Effector memory CD4-positive, alpha-beta T cell (primary cell): ENCODE data around the gene OPN1MW.
"Not testable (repeated sequence)": the region's sequence is repeated elsewhere in the genome, so short reads cannot be mapped to it uniquely, and the experiment has no call there.

ENCODE experiments used
- DNase-seq, 3 donors: peaks; one replicate each; pipeline ENCODE4 v3.0.0-alpha.2; 2020
- H3K27ac ChIP-seq: 2 replicates; pipeline ENCODE4 v1.7.0; 2013; ENCODE audit warnings: mild to moderate bottlenecking, low read length, moderate library complexity; ENCODE audit not compliant: insufficient read depth, poor library complexity, severe bottlenecking
- H3K27me3 ChIP-seq: replicated peaks from 2 replicates; pipeline ENCODE4 v1.7.0; 2013; ENCODE audit warnings: mild to moderate bottlenecking, low read length; ENCODE audit not compliant: insufficient read depth, control insufficient read depth, poor library complexity, severe bottlenecking
- H3K36me3 ChIP-seq: 2 replicates; pipeline ENCODE4 v1.7.0; 2013; ENCODE audit warnings: mild to moderate bottlenecking, low read length, moderate library complexity; ENCODE audit not compliant: control insufficient read depth, insufficient read depth
- H3K4me1 ChIP-seq: 2 replicates; pipeline ENCODE4 v1.7.0; 2013; ENCODE audit warnings: low read length, mild to moderate bottlenecking; ENCODE audit not compliant: control insufficient read depth, insufficient read depth, poor library complexity, severe bottlenecking
- H3K4me3 ChIP-seq: 2 replicates; pipeline ENCODE4 v1.7.0; 2013; ENCODE audit warnings: low read length, low read depth, mild to moderate bottlenecking; ENCODE audit not compliant: insufficient read depth, poor library complexity, severe bottlenecking
- H3K9me3 ChIP-seq: 2 replicates; pipeline ENCODE4 v1.7.0; 2013; ENCODE audit warnings: mild to moderate bottlenecking, low read length, moderate library complexity; ENCODE audit not compliant: control insufficient read depth

The OPN1MW gene

DNA sequence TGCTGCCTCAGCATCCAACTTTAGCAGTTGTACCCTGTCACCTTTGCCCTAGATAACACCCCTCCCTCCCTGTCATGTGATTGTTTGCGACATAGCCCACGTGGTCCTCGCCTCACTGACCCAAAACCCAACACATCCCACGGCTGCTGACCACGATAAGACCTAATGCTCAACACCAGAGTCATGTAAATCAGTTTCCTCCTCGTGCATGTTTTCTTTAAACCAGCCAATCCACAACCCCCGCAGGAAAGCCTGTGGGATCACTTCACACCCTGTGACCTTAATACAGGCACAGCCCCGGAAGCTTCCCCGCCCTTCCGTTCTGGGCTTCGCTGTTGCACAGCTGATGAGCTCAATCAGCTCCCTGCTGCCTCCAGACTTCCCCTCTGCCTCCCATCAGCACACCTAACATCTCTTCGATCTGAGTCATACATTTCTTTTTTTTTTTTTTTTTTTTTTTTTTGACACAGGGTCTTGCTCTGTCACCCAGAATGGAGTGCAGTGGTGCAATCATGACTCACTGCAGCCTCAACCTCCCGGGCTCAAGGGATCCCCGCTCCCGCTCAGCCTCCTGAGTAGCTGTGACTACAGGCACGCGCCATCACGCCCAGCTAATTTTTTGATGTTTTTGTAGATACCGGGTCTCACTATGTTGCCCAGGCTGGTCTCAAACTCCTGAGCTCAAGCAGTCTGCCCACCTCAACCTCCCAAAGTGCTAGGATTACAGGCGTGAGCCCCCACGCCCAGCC lies 27.4 kb downstream of the OPN1MW start:
- not testable (repeated sequence) for H3K4me3 ChIP-seq, H3K9me3 ChIP-seq, H3K36me3 ChIP-seq, H3K27ac ChIP-seq, DNase-seq, H3K4me1 ChIP-seq, H3K27me3 ChIP-seq

DNA sequence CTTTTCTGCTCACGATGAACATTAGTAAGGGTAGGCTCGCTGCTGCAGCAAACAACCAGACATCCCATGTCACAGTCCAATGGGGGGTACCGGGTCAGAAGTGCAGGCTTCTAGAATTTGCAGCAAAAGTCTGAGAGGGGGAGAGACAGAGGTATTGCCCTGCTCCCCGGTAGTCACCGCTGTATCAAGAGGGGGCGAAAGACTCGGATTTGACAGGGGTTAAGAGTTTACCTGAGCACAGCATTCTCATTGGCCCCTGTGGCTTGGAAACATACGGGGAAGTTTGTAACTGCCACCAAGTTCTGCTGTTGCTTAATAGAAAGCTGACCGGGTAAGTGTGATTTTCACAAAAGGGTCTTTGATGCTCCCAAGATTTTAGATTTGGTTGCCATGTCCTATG lies 28.7 kb downstream of the OPN1MW start:
- not testable (repeated sequence) for H3K4me1 ChIP-seq, H3K4me3 ChIP-seq, H3K27me3 ChIP-seq, H3K27ac ChIP-seq, DNase-seq, H3K36me3 ChIP-seq, H3K9me3 ChIP-seq

DNA sequence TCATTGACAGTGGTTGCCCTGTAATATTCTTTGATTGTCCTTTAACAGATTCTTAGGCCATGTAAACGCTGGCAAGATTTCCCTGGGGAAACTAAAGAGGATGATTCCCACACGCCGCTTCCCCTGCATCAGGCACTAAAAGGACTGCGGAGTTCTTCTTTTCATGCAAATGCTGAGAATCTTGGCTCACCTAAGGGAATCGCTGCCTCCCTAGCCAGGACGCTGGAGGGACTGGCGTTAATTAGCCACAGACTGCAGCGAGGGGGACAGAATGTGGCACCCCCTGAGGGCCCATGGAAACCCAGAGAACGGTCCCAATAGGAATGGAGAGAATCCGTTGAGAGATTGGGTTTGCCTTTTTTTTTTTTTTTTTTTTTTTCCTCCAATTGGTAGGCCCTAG lies 29.1 kb downstream of the OPN1MW start:
- H3K27me3 ChIP-seq, H3K4me3 ChIP-seq, H3K4me1 ChIP-seq, H3K9me3 ChIP-seq, H3K27ac ChIP-seq, H3K36me3 ChIP-seq, DNase-seq: not testable (repeated sequence)

DNA sequence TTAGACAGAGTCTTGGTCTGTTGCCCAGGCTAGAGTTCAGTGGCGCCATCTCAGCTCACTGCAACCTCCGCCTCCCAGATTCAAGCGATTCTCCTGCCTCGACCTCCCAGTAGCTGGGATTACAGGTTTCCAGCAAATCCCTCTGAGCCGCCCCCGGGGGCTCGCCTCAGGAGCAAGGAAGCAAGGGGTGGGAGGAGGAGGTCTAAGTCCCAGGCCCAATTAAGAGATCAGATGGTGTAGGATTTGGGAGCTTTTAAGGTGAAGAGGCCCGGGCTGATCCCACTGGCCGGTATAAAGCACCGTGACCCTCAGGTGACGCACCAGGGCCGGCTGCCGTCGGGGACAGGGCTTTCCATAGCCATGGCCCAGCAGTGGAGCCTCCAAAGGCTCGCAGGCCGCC lies 37.1 kb downstream of the OPN1MW start, which contains the start of gene OPN1MW2:
Gene OPN1MW2, plus strand, starts transcription at position 301 of the 400 bp plus-strand sequence. Its CDS starts 60 bp downstream, at position 361.
- not testable (repeated sequence) for H3K4me1 ChIP-seq, H3K27me3 ChIP-seq, H3K27ac ChIP-seq, H3K9me3 ChIP-seq, H3K36me3 ChIP-seq, DNase-seq, H3K4me3 ChIP-seq

DNA sequence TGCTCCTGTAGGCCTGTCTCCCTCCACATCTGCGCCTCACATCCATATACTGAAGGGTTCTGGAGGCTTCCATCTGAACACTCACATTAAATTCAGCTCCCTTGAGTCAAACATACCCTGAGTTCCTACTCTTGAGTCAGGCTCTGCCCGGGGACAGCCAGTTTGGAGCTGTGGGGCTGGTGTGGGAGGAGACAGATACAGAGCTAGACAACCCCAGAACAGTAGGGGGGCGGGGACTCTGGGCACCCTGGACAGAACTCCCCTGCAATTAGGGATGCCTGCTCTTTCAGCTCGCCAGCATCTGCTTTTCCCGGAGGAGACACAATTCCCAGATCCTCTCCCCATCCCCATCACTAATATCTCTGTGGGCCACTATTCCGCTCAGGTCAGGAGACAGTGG lies 42.9 kb downstream of the OPN1MW start:
- H3K27ac ChIP-seq, H3K9me3 ChIP-seq, H3K4me1 ChIP-seq, H3K4me3 ChIP-seq, H3K36me3 ChIP-seq, H3K27me3 ChIP-seq, DNase-seq: not testable (repeated sequence)

DNA sequence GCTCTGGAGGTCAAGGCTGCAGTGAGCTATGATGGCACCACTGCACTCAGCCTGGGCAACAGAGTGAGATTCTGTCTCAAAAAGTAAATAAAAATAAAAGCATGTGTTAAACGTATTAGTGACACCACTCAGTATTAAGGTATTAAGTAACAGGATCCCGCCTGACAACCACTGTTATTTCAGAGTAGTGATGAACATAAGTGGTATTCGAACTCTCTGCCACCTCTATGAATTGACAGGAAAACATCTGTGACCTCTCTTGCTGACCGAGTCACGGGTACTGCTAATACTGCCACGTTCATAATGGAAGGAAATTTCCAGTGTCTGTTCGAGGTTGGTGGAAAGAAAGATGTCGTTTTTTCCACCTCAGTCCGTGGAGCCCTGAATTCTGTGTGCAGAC lies 44.3 kb downstream of the OPN1MW start:
- not testable (repeated sequence) for H3K9me3 ChIP-seq, H3K4me3 ChIP-seq, DNase-seq

DNA sequence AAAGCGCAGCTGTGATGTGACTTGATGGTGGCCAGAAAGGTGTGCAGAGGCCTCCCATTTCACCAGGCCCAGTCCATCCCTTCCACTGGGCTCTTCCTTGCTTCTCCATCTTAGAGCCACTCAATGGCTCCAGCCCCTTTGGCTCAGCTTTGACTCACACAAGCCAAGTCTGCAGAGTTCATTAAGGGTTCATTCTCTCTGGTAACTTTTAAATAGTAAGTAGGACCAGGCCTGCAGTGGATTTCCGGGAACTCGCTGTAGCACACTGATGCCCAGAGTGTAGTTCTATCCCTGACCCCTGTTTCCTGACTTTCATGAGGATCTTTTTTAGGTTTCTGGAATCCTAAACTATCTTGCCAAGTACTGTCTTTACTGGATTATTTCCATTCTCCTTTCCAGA lies 49.0 kb downstream of the OPN1MW start:
- H3K36me3 ChIP-seq, DNase-seq, H3K4me3 ChIP-seq, H3K4me1 ChIP-seq, H3K27me3 ChIP-seq, H3K9me3 ChIP-seq, H3K27ac ChIP-seq: not testable (repeated sequence)

More for the DNA sequence above, 44.3 kb downstream of the OPN1MW start:
- H3K27ac ChIP-seq, H3K27me3 ChIP-seq, H3K4me1 ChIP-seq, H3K36me3 ChIP-seq: not testable (repeated sequence)

DNA sequence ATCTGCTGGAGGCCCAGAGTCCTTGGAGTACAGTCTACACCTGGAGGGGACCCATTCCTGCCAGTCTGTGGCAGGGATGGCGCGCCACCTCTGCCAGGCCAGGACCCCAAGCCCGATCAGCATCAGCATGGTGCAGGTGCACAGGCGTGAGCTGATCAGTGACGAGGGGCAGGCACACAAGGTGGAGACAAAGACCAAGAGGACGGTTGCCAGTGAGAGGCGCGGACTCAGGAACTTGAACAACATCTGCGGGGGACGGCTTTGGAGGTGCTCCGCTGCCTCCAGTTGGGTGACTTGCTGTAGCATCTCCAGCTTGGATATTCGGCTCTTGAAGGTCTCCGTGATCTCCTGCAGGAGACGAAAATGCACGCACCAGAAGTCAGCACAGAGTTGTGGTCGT lies 51.2 kb downstream of the OPN1MW start:
- H3K27ac ChIP-seq, H3K9me3 ChIP-seq, H3K27me3 ChIP-seq, H3K4me1 ChIP-seq, H3K36me3 ChIP-seq, H3K4me3 ChIP-seq, DNase-seq: not testable (repeated sequence)

DNA sequence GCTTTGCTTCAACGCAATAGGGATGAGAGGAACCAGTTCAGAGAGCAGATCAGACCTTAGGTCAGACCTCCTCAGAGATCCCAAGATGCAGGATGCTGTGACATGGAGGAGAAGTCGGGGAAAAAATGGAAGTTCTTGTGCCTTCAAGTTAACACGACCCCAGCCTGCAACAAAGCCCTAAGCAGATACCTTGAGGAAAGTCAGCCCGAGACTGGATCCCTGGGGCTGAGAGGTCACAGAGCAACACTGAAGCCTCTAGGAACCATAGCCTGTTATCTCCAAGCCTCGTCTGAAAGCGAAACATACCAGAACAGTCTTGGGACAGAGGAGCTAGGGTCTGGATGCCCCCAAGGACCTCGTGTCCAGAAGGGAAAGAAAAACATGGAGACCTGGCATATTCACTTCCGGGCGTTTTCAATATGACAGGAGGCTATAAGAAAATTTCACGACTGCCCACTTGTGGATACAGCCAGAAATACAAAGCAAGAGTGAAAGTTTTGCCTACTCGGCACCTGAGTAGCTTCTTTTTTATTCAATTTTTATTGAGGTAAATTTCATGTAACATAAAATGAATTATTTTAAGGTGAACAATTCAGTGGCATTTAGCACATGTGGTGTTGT lies 56.7 kb downstream of the OPN1MW start:
- not testable (repeated sequence) for DNase-seq, H3K27me3 ChIP-seq, H3K36me3 ChIP-seq, H3K27ac ChIP-seq, H3K4me1 ChIP-seq, H3K9me3 ChIP-seq, H3K4me3 ChIP-seq

DNA sequence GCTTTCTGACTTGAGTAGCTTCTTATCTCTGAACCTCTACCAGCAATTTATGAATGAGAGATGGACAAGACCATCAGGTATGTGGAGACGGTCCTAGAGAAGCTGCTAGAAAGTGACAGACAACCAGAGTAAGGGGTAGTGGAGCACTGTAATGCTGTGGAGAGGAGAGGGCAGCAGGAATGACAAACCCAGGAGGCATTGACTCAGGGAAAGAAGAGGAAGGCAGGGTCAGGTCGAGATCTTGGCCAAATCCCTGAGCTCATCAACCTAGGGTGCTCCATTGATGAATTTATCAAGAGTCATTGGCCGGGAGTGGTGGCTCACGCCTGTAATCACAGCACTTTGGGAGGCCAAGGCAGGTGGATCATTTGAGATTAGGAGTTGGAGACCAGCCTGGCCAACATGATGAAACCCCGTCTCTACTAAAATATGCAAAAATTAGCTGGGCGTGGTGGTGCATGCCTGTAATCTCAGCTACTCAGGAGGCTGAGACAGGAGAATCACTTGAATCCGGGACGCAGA lies 57.6 kb downstream of the OPN1MW start:
- DNase-seq, H3K9me3 ChIP-seq, H3K36me3 ChIP-seq, H3K4me1 ChIP-seq, H3K4me3 ChIP-seq, H3K27ac ChIP-seq, H3K27me3 ChIP-seq: not testable (repeated sequence)
